HCT116 (cell line): ENCODE results near the gene ACVRL1. TPM values are rescaled to one million over a fixed set of nuclear protein-coding genes. Genes with fewer than 3 reads are reported as not detected.
A peak's percentile ranks its signal among the peaks of the same experiment; 100 is the strongest.

Experiments used
- ATAC-seq: fragments of 200-7000 bp; cut with Tn5 transposase; 2 replicates; pipeline ENCODE4 v1.9.1; 2020; ENCODE audit warnings: mild to moderate bottlenecking, moderate library complexity
- BruUV-seq: library from RNA; stranded (reverse); fragments of 400-500 nt; replicated peaks from 2 replicates; lab custom pipeline; 2021; lab: Mats Ljungman, UMichigan
- CTCF ChIA-PET: fragments of 300-600 bp; sonication (Branson Sonifier 250); formaldehyde crosslinking; loops from one replicate; lab custom pipeline; 2021; ENCODE audit warnings: antibody characterized with exemption; lab: Charles Lee
- POLR2A ChIA-PET: fragments of 300-600, 350-600 bp; sonication (Branson Sonifier 250); formaldehyde crosslinking; loops from one replicate; lab custom pipeline; 2021; ENCODE audit warnings: antibody characterized with exemption; lab: Charles Lee
- RAD21 ChIA-PET, 2 experiments: fragments of 300-600 bp; sonication (Branson Sonifier 250); formaldehyde crosslinking; loops; one replicate each; lab custom pipeline; 2023; ENCODE audit warnings: low total read pairs in 2 of 2; ENCODE audit not compliant: uncharacterized antibody in 2 of 2, unreplicated experiment in 2 of 2, low non-redundant PET in 1 of 2; lab: Charles Lee
- DNase-seq: peaks from one replicate; pipeline ENCODE4 v3.0.0-alpha.2; 2010; ENCODE audit warnings: low read depth, low spot score
- H2AFZ ChIP-seq: fragments of 200-600 bp; shearing (Covaris generic), sonication (generic); 2 replicates; pipeline ENCODE4 v1.6.1; 2017; ENCODE audit warnings: low read depth, mixed run types, mixed read lengths, antibody characterized with exemption, low read length; ENCODE audit not compliant: poor library complexity, severe bottlenecking
- H3K27ac ChIP-seq: 2 replicates; pipeline ENCODE4 v1.5.1; 2012; ENCODE audit warnings: low read depth, low read length
- H3K27me3 ChIP-seq: fragments of 200-600 bp; sonication (generic); 2 replicates; pipeline ENCODE4 v1.6.1; 2016; ENCODE audit warnings: mixed run types, low read length, mixed read lengths; ENCODE audit not compliant: insufficient read depth
- H3K36me3 ChIP-seq, 2 experiments: fragments of 200-500 bp in 1 of 2; fragments of 200-600 bp in 1 of 2; sonication (Bioruptor generic) in 1 of 2; sonication (generic) in 1 of 2; 2 replicates each; pipeline versions ENCODE4 v1.5.1 to v1.6.1; 2014 to 2016; ENCODE audit warnings: low read length in 2 of 2, inconsistent platforms in 1 of 2, mixed read lengths in 1 of 2, mixed run types in 1 of 2; ENCODE audit not compliant: insufficient read depth in 2 of 2, control insufficient read depth in 1 of 2
- H3K4me1 ChIP-seq, 2 experiments: fragments of 200-600 bp in 1 of 2; sonication (generic) in 1 of 2; 2 replicates each; pipeline versions ENCODE4 v1.5.1 to v1.6.1; 2012 to 2017; ENCODE audit warnings: low read length in 2 of 2, inconsistent platforms in 1 of 2, mild to moderate bottlenecking in 1 of 2, mixed read lengths in 1 of 2, mixed run types in 1 of 2, moderate library complexity in 1 of 2; ENCODE audit not compliant: insufficient read depth in 2 of 2, control insufficient read depth in 1 of 2
- H3K4me2 ChIP-seq: fragments of 200-600 bp; sonication (generic); 2 replicates; pipeline ENCODE4 v1.6.1; 2017; ENCODE audit warnings: mixed run types, low read length, mixed read lengths
- H3K4me3 ChIP-seq, 2 experiments: fragments of 200-600 bp in 1 of 2; sonication (generic) in 1 of 2; replicated peaks in 1 of 2; 2 replicates each; pipeline ENCODE4 v1.5.1; 2011 to 2016; ENCODE audit warnings: low read length in 2 of 2, control low read depth in 1 of 2, low read depth in 1 of 2, mild to moderate bottlenecking in 1 of 2, mixed read lengths in 1 of 2, mixed run types in 1 of 2
- H3K79me2 ChIP-seq: fragments of 200-600 bp; sonication (generic); 2 replicates; pipeline ENCODE4 v1.6.1; 2017; ENCODE audit warnings: mild to moderate bottlenecking, mixed run types, low read length, moderate library complexity, mixed read lengths; ENCODE audit not compliant: insufficient read depth
- H3K9ac ChIP-seq: fragments of 200-600 bp; sonication (generic); 2 replicates; pipeline ENCODE4 v1.6.1; 2016; ENCODE audit warnings: low read length, mixed read lengths
- H3K9me2 ChIP-seq: fragments of 200-600 bp; sonication (generic), shearing (Covaris generic); 2 replicates; pipeline ENCODE4 v1.6.1; 2017; ENCODE audit warnings: mixed run types, mild to moderate bottlenecking, moderate library complexity; ENCODE audit not compliant: insufficient read depth
- H3K9me3 ChIP-seq, 2 experiments: fragments of 200-500 bp in 1 of 2; fragments of 200-600 bp in 1 of 2; sonication (Bioruptor generic) in 1 of 2; sonication (generic) in 1 of 2; 2 replicates each; pipeline ENCODE4 v1.6.1; 2014 to 2017; ENCODE audit warnings: low read length in 2 of 2, mixed read lengths in 2 of 2, inconsistent platforms in 1 of 2, low read depth in 1 of 2, mild to moderate bottlenecking in 1 of 2, mixed run types in 1 of 2, moderate library complexity in 1 of 2; ENCODE audit not compliant: control insufficient read depth in 1 of 2, insufficient read depth in 1 of 2
- H4K20me1 ChIP-seq: fragments of 200-600 bp; sonication (generic), shearing (Covaris generic); 2 replicates; pipeline ENCODE4 v1.6.1; 2017; ENCODE audit warnings: mixed run types, mild to moderate bottlenecking, moderate library complexity; ENCODE audit not compliant: insufficient read depth
- CEBPB ChIP-seq: IDR thresholded peaks from 2 replicates; pipeline ENCODE4 v1.6.1; 2012; ENCODE audit warnings: low read depth
- CTCF ChIP-seq, 3 experiments: fragments of 200-600 bp in 1 of 3; sonication (generic) in 1 of 3; IDR thresholded peaks in 2 of 3; conservative IDR thresholded peaks in 1 of 3; 2 replicates each; pipeline ENCODE4 v1.5.1; 2012 to 2017; ENCODE audit warnings: low read depth in 2 of 3, low read length in 2 of 3, antibody characterized with exemption in 1 of 3, borderline replicate concordance in 1 of 3, control low read depth in 1 of 3, mild to moderate bottlenecking in 1 of 3, mixed read lengths in 1 of 3, mixed run types in 1 of 3, moderate library complexity in 1 of 3; ENCODE audit not compliant: insufficient read depth in 1 of 3
- ELF1 ChIP-seq: IDR thresholded peaks from 2 replicates; pipeline ENCODE4 v1.6.1; 2012; ENCODE audit warnings: low read depth, borderline replicate concordance
- EZH2phosphoT487 ChIP-seq: fragments of 200-600 bp; IDR thresholded peaks from 2 replicates; pipeline ENCODE4 v1.6.1; 2018; ENCODE audit warnings: antibody characterized with exemption, borderline replicate concordance
- JUND ChIP-seq: IDR thresholded peaks from 2 replicates; pipeline ENCODE4 v1.6.1; 2012
- MAX ChIP-seq: IDR thresholded peaks from 2 replicates; pipeline ENCODE4 v1.6.1; 2012
- POLR2A ChIP-seq: IDR thresholded peaks from 2 replicates; pipeline ENCODE4 v1.7.0; 2011; ENCODE audit warnings: borderline replicate concordance; ENCODE audit not compliant: insufficient read depth, insufficient read length; ENCODE audit errors: extremely low read depth
- RAD21 ChIP-seq: IDR thresholded peaks from 2 replicates; pipeline ENCODE4 v1.6.1; 2012; ENCODE audit warnings: low read depth, mild to moderate bottlenecking
- SIN3A ChIP-seq: IDR thresholded peaks from 2 replicates; pipeline ENCODE4 v1.6.1; 2012; ENCODE audit warnings: low read depth
- SP1 ChIP-seq: IDR thresholded peaks from 2 replicates; pipeline ENCODE4 v1.6.1; 2012; ENCODE audit warnings: low read depth
- SRF ChIP-seq: IDR thresholded peaks from 2 replicates; pipeline ENCODE4 v1.6.1; 2012; ENCODE audit warnings: low read depth
- ZBTB33 ChIP-seq: IDR thresholded peaks from 2 replicates; pipeline ENCODE4 v1.6.1; 2011; ENCODE audit warnings: mild to moderate bottlenecking, low read length, moderate library complexity; ENCODE audit not compliant: insufficient replicate concordance; ENCODE audit errors: extremely low read depth
- ZFX ChIP-seq: fragments of 450-650 bp; IDR thresholded peaks from 2 replicates; pipeline ENCODE4 v1.6.1; 2017
- intact Hi-C: fragments of 100-400 bp; cut with micrococcal nuclease; formaldehyde crosslinking; loops from 2 replicates; pipeline ENCODE4 v1.10.0; 2022
- total RNA-seq: library from RNA; stranded (reverse); gene quantifications from one replicate; pipeline ENCODE4 v1.2.1, GENCODE V29; 2021; ENCODE audit not compliant: unreplicated experiment

ACVRL1 gene
- total RNA-seq, 1 experiment from 2014 or later = 2.5 TPM

- intact Hi-C loops = loop anchor here (5.0 kb wide), 1 partner anchor 132 kb away; no protein-coding TSS in a partner anchor
- TF ChIP-seq ZFX (no peak), ELF1 (no peak), ZBTB33 (no peak), SP1 (no peak), RAD21 (no peak)
- Histone ChIP-seq H3K27me3 (no peaks in the 10 kb centered on the region), H3K4me1 (peaks cover 0 to 13% of the 10 kb centered on the region in 2 experiments; a peak in 2 of 4 replicates), H3K9me2 (no peaks in the 10 kb centered on the region), H3K9me3 (no peaks in the 10 kb centered on the region), H2AFZ (no peak overlapping the region), H3K9ac (no peak overlapping the region), H4K20me1 (no peaks in the 10 kb centered on the region), H3K27ac (no peak overlapping the region), H3K4me3 (no peak overlapping the region), H3K36me3 (no peaks in the 10 kb centered on the region), H3K79me2 (no peaks in the 10 kb centered on the region), H3K4me2 (no peak overlapping the region)
- ATAC-seq (no peak), DNase-seq (no peak)
- BruUV-seq = no TSS peak
- RAD21 ChIA-PET = no interaction called here
- CTCF ChIA-PET = no interaction called here
- POLR2A ChIA-PET = no interaction called here
These were observed 16.7 kb upstream of the ACVRL1 start for GRCh38 chr12:51890511-51891171.

- H3K27ac ChIP-seq = no peak overlapping the region
- no peak for DNase-seq
- ChIA-PET RAD21 (interaction anchor here in 1 of 2 experiments (0.9 kb wide), 1 partner anchor 31 kb away, joined by 5 read pairs; no protein-coding TSS in a partner anchor), CTCF (interaction anchor here (0.7 to 3.9 kb wide), 6 partner anchors 85 to 137 kb away, joined by 3 to 36 read pairs (median 3); no protein-coding TSS in a partner anchor), POLR2A (no interaction called here)
- no peak overlapping the region for H3K4me3 ChIP-seq
- no peaks in the 10 kb centered on the region for H3K36me3 ChIP-seq
- no peaks in the 10 kb centered on the region for H3K79me2 ChIP-seq
- intact Hi-C loops = loop anchor here (5.0 kb wide), 1 partner anchor 130 kb away; no protein-coding TSS in a partner anchor
- no peaks in the 10 kb centered on the region for H3K9me2 ChIP-seq
- H4K20me1 ChIP-seq = no peaks in the 10 kb centered on the region
- no peak for ATAC-seq
- H3K4me1 ChIP-seq = peaks cover 0 to 8% of the 10 kb centered on the region in 2 experiments; a peak in 2 of 4 replicates
- H3K27me3 ChIP-seq = no peaks in the 10 kb centered on the region
- no peak overlapping the region for H3K9ac ChIP-seq
- H3K4me2 ChIP-seq = no peak overlapping the region
- H2AFZ ChIP-seq = no peak overlapping the region
- H3K9me3 ChIP-seq = no peaks in the 10 kb centered on the region
- BruUV-seq = no TSS peak
- TF ChIP-seq EZH2phosphoT487 = no peak
- TF ChIP-seq SRF = no peak
- no peak for TF ChIP-seq SIN3A
- TF ChIP-seq MAX = no peak
- TF ChIP-seq POLR2A = no peak
- no peak for TF ChIP-seq JUND
- no peak for TF ChIP-seq ELF1
- peak; percentile 51 for TF ChIP-seq RAD21
- peak; percentile 32 to 53 (median 35); a peak in 5 of 6 replicates for TF ChIP-seq CTCF (IDR thresholded peaks at IDR 0.05 in 2 of 3, conservative IDR thresholded peaks at IDR 0.05 in 1 of 3; ENCODE audit: borderline replicate concordance in 1 of 3, insufficient read depth in 1 of 3, low read depth in 2 of 3, low read length in 2 of 3)
- TF ChIP-seq CEBPB = no peak
These were observed 15.5 kb upstream of the ACVRL1 start for GRCh38 chr12:51891843-51892242.
